GM23248 (cell line): ENCODE measurements around the gene CASS4. TPM values are rescaled to one million over a fixed set of nuclear protein-coding genes. Genes with fewer than 3 reads are reported as not detected.

ENCODE experiments used
- DNase-seq: peaks from one replicate; pipeline ENCODE4 v3.0.0-alpha.2; 2015
- H2AFZ ChIP-seq: fragments of 200-600 bp; sonication (generic); 2 replicates; pipeline ENCODE4 v1.6.1; 2016; ENCODE audit warnings: antibody characterized with exemption
- H3F3A ChIP-seq: fragments of 200-600 bp; sonication (generic); 2 replicates; pipeline ENCODE4 v1.6.1; 2016; ENCODE audit warnings: mild to moderate bottlenecking, antibody characterized with exemption, mixed run types; ENCODE audit not compliant: insufficient read depth
- H3K27ac ChIP-seq: fragments of 200-600 bp; sonication (generic); 2 replicates; pipeline ENCODE4 v1.5.1; 2016; ENCODE audit warnings: mild to moderate bottlenecking
- H3K27me3 ChIP-seq: fragments of 200-600 bp; sonication (generic); replicated peaks from 2 replicates; pipeline ENCODE4 v1.6.1; 2016; ENCODE audit warnings: mild to moderate bottlenecking; ENCODE audit not compliant: insufficient read depth
- H3K36me3 ChIP-seq: fragments of 200-600 bp; sonication (generic); 2 replicates; pipeline ENCODE4 v1.6.1; 2016; ENCODE audit warnings: low read depth, mild to moderate bottlenecking
- H3K4me1 ChIP-seq: fragments of 200-600 bp; sonication (generic); 2 replicates; pipeline ENCODE4 v1.6.1; 2016; ENCODE audit warnings: mild to moderate bottlenecking; ENCODE audit not compliant: insufficient read depth
- H3K4me2 ChIP-seq: fragments of 200-600 bp; sonication (generic); one replicate; pipeline ENCODE4 v1.6.1; 2016; ENCODE audit warnings: mild to moderate bottlenecking; ENCODE audit not compliant: unreplicated experiment
- H3K4me3 ChIP-seq: fragments of 200-600 bp; sonication (generic); 2 replicates; pipeline ENCODE4 v1.5.1; 2016; ENCODE audit warnings: mild to moderate bottlenecking
- H3K79me2 ChIP-seq: fragments of 200-600 bp; sonication (generic); 2 replicates; pipeline ENCODE4 v1.6.1; 2016; ENCODE audit warnings: mild to moderate bottlenecking; ENCODE audit not compliant: insufficient read depth
- H3K9ac ChIP-seq: fragments of 200-600 bp; sonication (generic); 2 replicates; pipeline ENCODE4 v1.6.1; 2016; ENCODE audit warnings: mild to moderate bottlenecking
- H3K9me2 ChIP-seq: fragments of 200-600 bp; sonication (generic); 2 replicates; pipeline ENCODE4 v1.6.1; 2016; ENCODE audit warnings: mixed run types, mild to moderate bottlenecking, moderate library complexity; ENCODE audit not compliant: insufficient read depth
- H3K9me3 ChIP-seq: fragments of 200-600 bp; sonication (generic); one replicate; pipeline ENCODE4 v1.6.1; 2017; ENCODE audit warnings: low read depth
- H4K20me1 ChIP-seq: fragments of 200-600 bp; sonication (generic); 2 replicates; pipeline ENCODE4 v1.6.0; 2016; ENCODE audit not compliant: insufficient read depth
- EZH2 ChIP-seq: fragments of 200-600 bp; sonication (generic); IDR thresholded peaks from 2 replicates; pipeline ENCODE4 v1.6.1; 2018; ENCODE audit warnings: antibody characterized with exemption, mild to moderate bottlenecking; ENCODE audit not compliant: insufficient read depth, poor library complexity, severe bottlenecking
- EZH2phosphoT487 ChIP-seq: fragments of 200-600 bp; sonication (generic); IDR thresholded peaks from 2 replicates; pipeline ENCODE4 v1.6.1; 2018; ENCODE audit warnings: antibody characterized with exemption, moderate library complexity, mild to moderate bottlenecking, low read depth; ENCODE audit not compliant: insufficient read depth
- WGBS, 2 experiments: methylation state at CpG; one replicate each; pipeline ENCODE4 v1.1.6; 2015 to 2017; ENCODE audit warnings: low lambda C conversion rate in 2 of 2, low coverage in 1 of 2; ENCODE audit errors: missing lambda C conversion rate in 2 of 2; 5-methylcytosine and 5-hydroxymethylcytosine counted together
- in situ Hi-C: fragments of 300-500 bp; cut with MboI; formaldehyde crosslinking; loops from 2 replicates; pipeline ENCODE4 v1.15.0; 2020
- polyA plus RNA-seq: library from polyadenylated mRNA; unstranded; fragments of >200 nt; fragmentation: Nextera tagmentation; extraction: Ambion mirVana; gene quantifications from 2 replicates; pipeline ENCODE4 v1.2.1, GENCODE V29; 2016
- total RNA-seq: library from RNA; depleted of rRNA; stranded (reverse); fragments of >200 nt; shearing (Covaris generic); gene quantifications from 2 replicates; pipeline ENCODE4 v1.2.3, GENCODE V29; 2014

Gene CASS4
- total and polyA plus RNA-seq, 2 experiments from 2014 or later = 10.4 to 19.2 TPM

DNA sequence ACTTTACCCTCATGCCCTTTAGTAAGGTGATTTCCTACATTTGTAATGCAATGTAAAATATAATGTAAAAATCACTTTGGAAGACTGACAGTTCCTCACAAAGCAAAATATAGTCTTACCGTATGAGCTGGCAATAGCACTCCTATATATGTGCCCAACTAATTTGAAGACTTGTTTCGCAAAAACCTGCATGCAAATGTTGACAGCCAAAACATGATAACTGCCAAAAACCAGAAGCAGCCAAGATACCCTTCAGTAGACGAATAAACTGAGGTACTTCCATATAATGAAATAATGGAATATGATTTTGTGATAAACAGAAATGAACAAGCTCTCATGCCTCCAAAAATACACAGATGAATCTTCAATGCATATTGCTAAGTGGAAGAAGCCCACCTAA is 33.7 kb upstream of the CASS4 start:
- in situ Hi-C loops = no loop called here
- Histone ChIP-seq H4K20me1 (no peaks in the 10 kb centered on the region; the same call in 1 of the 2 replicates), H3K36me3 (peaks cover 36% of the 10 kb centered on the region), H3K4me3 (no peak overlapping the region), H3K4me1 (peaks cover 8% of the 10 kb centered on the region), H2AFZ (no peak overlapping the region), H3F3A (peaks cover 67% of the 10 kb centered on the region), H3K27ac (no peak overlapping the region), H3K79me2 (peaks cover 93% of the 10 kb centered on the region), H3K4me2 (no peak overlapping the region), H3K9me2 (no peaks in the 10 kb centered on the region), H3K9me3 (no peaks in the 10 kb centered on the region), H3K9ac (no peak overlapping the region), H3K27me3 (no peaks in the 10 kb centered on the region)
- TF ChIP-seq EZH2 (no peak), EZH2phosphoT487 (no peak)
- no peak for DNase-seq
- 93 to 97% methylated on average over 3 of the region's 3 CpGs for WGBS, 2 experiments

DNA sequence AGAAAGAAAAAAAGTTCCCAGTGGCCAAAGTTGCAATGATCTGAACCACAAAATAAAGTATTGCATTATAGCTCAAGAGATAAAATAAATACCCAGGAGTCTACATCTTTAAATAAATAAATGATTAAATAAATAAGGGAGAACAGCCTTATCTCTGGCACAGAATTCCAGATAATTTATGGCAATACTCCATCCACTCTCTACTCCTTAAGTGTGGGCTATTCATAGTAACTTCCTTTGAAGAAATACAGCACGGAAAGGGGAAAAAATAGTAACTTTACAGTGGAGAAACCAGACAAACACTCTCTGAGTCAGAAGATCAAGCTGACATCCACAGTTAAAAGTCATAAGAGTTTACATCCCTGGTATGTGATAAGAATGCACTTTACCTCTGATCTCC is 31.7 kb upstream of the CASS4 start:
- no peak for TF ChIP-seq EZH2
- no peak for TF ChIP-seq EZH2phosphoT487
- Histone ChIP-seq H4K20me1 (no peaks in the 10 kb centered on the region; the same call in 1 of the 2 replicates), H3K27ac (no peak overlapping the region), H3K27me3 (no peaks in the 10 kb centered on the region), H3K9me2 (no peaks in the 10 kb centered on the region), H3K36me3 (peaks cover 44% of the 10 kb centered on the region), H3K9me3 (no peaks in the 10 kb centered on the region), H2AFZ (no peak overlapping the region), H3K4me1 (peaks cover 6% of the 10 kb centered on the region), H3K9ac (no peak overlapping the region), H3K79me2 (peaks cover 99% of the 10 kb centered on the region), H3F3A (peaks cover 62% of the 10 kb centered on the region), H3K4me2 (no peak overlapping the region), H3K4me3 (no peak overlapping the region)
- 74 to 89% methylated on average over 1 of the region's 1 CpG for WGBS, 2 experiments
- in situ Hi-C loops = no loop called here
- DNase-seq = no peak

DNA sequence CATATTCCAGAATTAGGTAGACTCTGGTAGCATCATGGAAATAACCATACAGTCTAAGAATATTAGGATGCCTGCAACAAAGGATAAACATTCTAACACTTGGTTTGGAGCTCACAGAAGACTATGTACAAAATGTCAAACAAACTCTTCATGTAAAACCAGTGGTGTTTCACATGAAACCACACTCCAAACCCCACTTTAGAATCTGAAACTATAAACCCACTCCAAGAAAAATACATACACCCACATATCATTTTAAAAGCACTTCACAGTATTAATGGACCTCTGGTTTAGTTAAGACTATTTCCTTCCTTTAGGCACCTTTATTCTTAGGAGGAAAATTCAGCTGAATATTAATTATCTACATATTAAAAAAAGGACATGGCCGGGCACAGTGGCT is 30.6 kb upstream of the CASS4 start:
- no peak overlapping the region for H2AFZ ChIP-seq
- WGBS, 2 experiments = 100% methylated on average over 1 of the region's 1 CpG
- no peaks in the 10 kb centered on the region for H3K9me2 ChIP-seq
- H3K4me1 ChIP-seq = peaks cover 6% of the 10 kb centered on the region
- TF ChIP-seq EZH2 (no peak), EZH2phosphoT487 (no peak)
- H3K27ac ChIP-seq = no peak overlapping the region
- H3F3A ChIP-seq = peaks cover 53% of the 10 kb centered on the region
- H3K79me2 ChIP-seq = peaks cover 99% of the 10 kb centered on the region
- H3K4me2 ChIP-seq = no peak overlapping the region
- H3K4me3 ChIP-seq = no peak overlapping the region
- in situ Hi-C loops = no loop called here
- no peak for DNase-seq
- H3K36me3 ChIP-seq = peaks cover 39% of the 10 kb centered on the region
- no peaks in the 10 kb centered on the region for H3K27me3 ChIP-seq
- H3K9me3 ChIP-seq = no peaks in the 10 kb centered on the region
- no peak overlapping the region for H3K9ac ChIP-seq
- no peaks in the 10 kb centered on the region for H4K20me1 ChIP-seq

DNA sequence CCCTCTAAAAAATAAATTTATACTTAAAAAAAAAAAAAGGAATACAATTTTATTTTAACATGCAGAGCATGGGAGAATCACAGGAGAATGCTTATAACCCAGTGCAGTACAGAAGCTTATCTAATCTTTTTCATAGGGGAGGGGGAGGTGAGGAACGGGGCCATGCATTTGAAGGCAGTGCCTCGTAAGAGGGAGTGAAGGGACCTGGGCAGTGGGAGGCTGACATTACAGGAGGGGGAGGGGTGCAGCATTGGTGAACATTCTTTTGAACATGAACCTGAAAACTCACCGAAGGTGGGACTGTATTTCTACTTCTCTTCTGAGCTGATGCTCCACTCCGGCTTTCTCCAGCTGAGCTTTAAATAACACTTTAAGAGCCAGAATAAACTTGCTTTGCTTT is 29.4 kb upstream of the CASS4 start:
- H3K27me3 ChIP-seq = no peaks in the 10 kb centered on the region
- H3K9me2 ChIP-seq = no peaks in the 10 kb centered on the region
- no peak for TF ChIP-seq EZH2phosphoT487
- TF ChIP-seq EZH2 = no peak
- no peak overlapping the region for H3K4me3 ChIP-seq
- H3K36me3 ChIP-seq = peaks cover 47% of the 10 kb centered on the region
- DNase-seq = no peak
- H3K79me2 ChIP-seq = peaks cover 99% of the 10 kb centered on the region
- no peak overlapping the region for H3K9ac ChIP-seq
- no peaks in the 10 kb centered on the region for H4K20me1 ChIP-seq
- H3F3A ChIP-seq = peaks cover 54% of the 10 kb centered on the region
- H3K4me1 ChIP-seq = peaks cover 6% of the 10 kb centered on the region
- WGBS, 2 experiments = 88 to 91% methylated on average over 4 of the region's 4 CpGs
- no peaks in the 10 kb centered on the region for H3K9me3 ChIP-seq
- H3K27ac ChIP-seq = no peak overlapping the region
- in situ Hi-C loops = no loop called here
- no peak overlapping the region for H2AFZ ChIP-seq
- no peak overlapping the region for H3K4me2 ChIP-seq

DNA sequence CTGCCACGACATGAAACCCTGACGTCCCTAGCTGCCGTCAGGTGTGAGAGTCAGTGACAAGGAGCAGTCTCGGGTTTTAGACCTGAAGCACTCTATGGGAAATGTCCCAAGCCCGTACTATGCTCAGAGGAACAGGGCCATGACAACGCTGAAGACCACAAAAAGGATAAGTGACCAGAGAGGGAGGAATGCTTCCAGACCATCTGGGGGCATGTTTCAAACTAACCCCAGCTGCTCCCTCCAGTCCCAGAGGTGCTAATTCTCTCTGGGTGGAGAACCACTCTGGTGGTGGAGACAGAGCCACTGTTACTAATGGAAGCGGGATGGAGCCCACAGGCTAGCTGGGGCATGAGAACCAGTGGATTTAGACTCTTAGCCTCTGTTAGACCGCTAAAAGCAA is 28.7 kb upstream of the CASS4 start:
- Histone ChIP-seq H3K27me3 (no peaks in the 10 kb centered on the region), H3K79me2 (peaks cover 99% of the 10 kb centered on the region), H3F3A (peaks cover 58% of the 10 kb centered on the region), H2AFZ (no peak overlapping the region), H3K36me3 (peaks cover 50% of the 10 kb centered on the region), H3K9me2 (no peaks in the 10 kb centered on the region), H3K9ac (no peak overlapping the region), H4K20me1 (no peaks in the 10 kb centered on the region), H3K4me1 (peaks cover 6% of the 10 kb centered on the region), H3K9me3 (no peaks in the 10 kb centered on the region), H3K27ac (no peak overlapping the region), H3K4me3 (no peak overlapping the region), H3K4me2 (no peak overlapping the region)
- WGBS, 2 experiments = 91 to 92% methylated on average over 8 of the region's 8 CpGs
- no peak for DNase-seq
- in situ Hi-C loops = no loop called here
- TF ChIP-seq EZH2phosphoT487 (no peak), EZH2 (no peak)
